NCI-H2196 (cell line): ENCODE data around the gene PINLYP.

Experiments used
- DNase-seq: peaks from one replicate; lab custom pipeline; 2025; ENCODE audit not compliant: unreplicated experiment; lab: John Stamatoyannopoulos, UW

Gene PINLYP

GRCh38 chr19:43575156-43575950, at the start of gene PINLYP, which contains the start of gene XRCC1:
PINLYP (plus strand) TSS chr19:43575801; CDS start chr19:43577192, 1,391 bp downstream.
XRCC1 (minus strand) TSS chr19:43575527; CDS start chr19:43575458, 69 bp downstream.
- DNase-seq: peak; percentile 99

- DNase-seq: no peak
Observed at GRCh38 chr19:43525836-43526771, 49.5 kb upstream of the PINLYP start.

- DNase-seq: peak; percentile 57
Observed at GRCh38 chr19:43526884-43527859, 48.4 kb upstream of the PINLYP start, which contains the start of gene ETHE1. ETHE1 (minus strand) TSS chr19:43527201; CDS start chr19:43527177, 24 bp downstream.

GRCh38 chr19:43527860-43528622, 47.6 kb upstream of the PINLYP start:
- peak; percentile 43 for DNase-seq

GRCh38 chr19:43532571-43532961, 43.0 kb upstream of the PINLYP start:
- peak; percentile 83 for DNase-seq

- DNase-seq: peak; percentile 97
Observed at GRCh38 chr19:43532962-43533545, 42.5 kb upstream of the PINLYP start, which contains the start of gene ZNF575. ZNF575 (plus strand) TSS chr19:43533188; CDS start chr19:43534423, 1,235 bp downstream.

GRCh38 chr19:43533546-43534304, 41.9 kb upstream of the PINLYP start:
- peak; percentile 99 for DNase-seq

GRCh38 chr19:43534305-43534815, 41.2 kb upstream of the PINLYP start:
- DNase-seq: no peak

GRCh38 chr19:43534816-43535761, 40.5 kb upstream of the PINLYP start:
- peak; percentile 41 for DNase-seq

- no peak for DNase-seq
Observed at GRCh38 chr19:43538922-43539321, 36.7 kb upstream of the PINLYP start.

GRCh38 chr19:43540381-43540780, 35.2 kb upstream of the PINLYP start:
- no peak for DNase-seq

GRCh38 chr19:43541920-43542650, 33.5 kb upstream of the PINLYP start:
- DNase-seq: no peak

GRCh38 chr19:43544077-43544476, 31.5 kb upstream of the PINLYP start:
- no peak for DNase-seq

GRCh38 chr19:43545276-43545675, 30.3 kb upstream of the PINLYP start:
- no peak for DNase-seq

GRCh38 chr19:43545981-43546380, 29.6 kb upstream of the PINLYP start:
- DNase-seq: no peak

GRCh38 chr19:43546581-43546980, 29.0 kb upstream of the PINLYP start:
- no peak for DNase-seq
